Vagina (tissue), 2 donors: Measurements from ENCODE around the gene GLIPR1. TPM values are rescaled to one million over a fixed set of nuclear protein-coding genes. Genes with fewer than 3 reads are reported as not detected.

Experiments
- DNase-seq, 2 donors: peaks; one replicate each; pipeline ENCODE4 v3.0.0-alpha.2; 2017; ENCODE audit errors: extremely low spot score in 2 of 2
- H3K27ac ChIP-seq: fragments of 200-600 bp; sonication (generic); one replicate; pipeline ENCODE4 v1.5.1; 2019
- H3K27me3 ChIP-seq: fragments of 200-600 bp; sonication (generic); one replicate; pipeline ENCODE4 v1.5.1; 2019
- H3K36me3 ChIP-seq, 2 donors: fragments of 200-600 bp; sonication (generic); one replicate each; pipeline ENCODE4 v1.5.1; 2017 to 2019
- H3K4me1 ChIP-seq: fragments of 200-600 bp; sonication (generic); one replicate; pipeline ENCODE4 v1.5.1; 2019
- H3K4me3 ChIP-seq, 2 donors: fragments of 200-600 bp; sonication (generic); 1 replicate in 1 of 2; 2 replicates in 1 of 2; pipeline ENCODE4 v1.5.1; 2016 to 2019
- H3K9me3 ChIP-seq: fragments of 200-600 bp; sonication (generic); one replicate; pipeline ENCODE4 v1.5.1; 2019
- POLR2A ChIP-seq, 2 donors: fragments of 450-650 bp; IDR thresholded peaks; one replicate each; pipeline ENCODE4 v1.6.1; 2017; ENCODE audit warnings: antibody characterized with exemption in 2 of 2, mild to moderate bottlenecking in 2 of 2, moderate library complexity in 2 of 2
- POLR2AphosphoS5 ChIP-seq, 2 donors: sonication (generic); formaldehyde crosslinking; IDR thresholded peaks; one replicate each; pipeline ENCODE4 v1.9.0; 2017; ENCODE audit warnings: antibody characterized with exemption in 2 of 2, mild to moderate bottlenecking in 2 of 2, low read depth in 1 of 2; ENCODE audit not compliant: insufficient read depth in 1 of 2
- intact Hi-C: fragments of 100-400 bp; cut with DNase I; formaldehyde crosslinking; loops from one replicate; pipeline ENCODE4 v1.15.1; 2023
- total RNA-seq: library from RNA; depleted of rRNA; stranded (reverse); fragments of >200 nt; gene quantifications from one replicate; pipeline ENCODE4 v1.2.3, GENCODE V29; 2016
- TF ChIP-seq, protein P1 (sequence below), 3 experiments: fragments of 450-650 bp in 2 of 3; fragments of 200-600 bp in 1 of 3; sonication (generic) in 1 of 3; IDR thresholded peaks; one replicate each; pipeline ENCODE4 v1.5.1; 2017 to 2019; ENCODE audit warnings: antibody characterized with exemption in 3 of 3, mild to moderate bottlenecking in 2 of 3, moderate library complexity in 2 of 3

GLIPR1 gene
- total RNA-seq, 1 donor from 2014 or later, result 6.6 TPM

GRCh38 chr12:75459755-75460154 is 20.8 kb upstream of the GLIPR1 start:
- no peak overlapping the region for H3K27ac ChIP-seq
- H3K9me3 ChIP-seq, result no peaks in the 10 kb centered on the region
- H3K4me3 ChIP-seq, result no peak overlapping the region
- TF ChIP-seq POLR2AphosphoS5 (IDR thresholded peaks at IDR 0.05; ENCODE audit: insufficient read depth in 1 of 2, low read depth in 1 of 2) (no peak), POLR2A (IDR thresholded peaks at IDR 0.05) (no peak)
- TF ChIP-seq, protein P1, sequence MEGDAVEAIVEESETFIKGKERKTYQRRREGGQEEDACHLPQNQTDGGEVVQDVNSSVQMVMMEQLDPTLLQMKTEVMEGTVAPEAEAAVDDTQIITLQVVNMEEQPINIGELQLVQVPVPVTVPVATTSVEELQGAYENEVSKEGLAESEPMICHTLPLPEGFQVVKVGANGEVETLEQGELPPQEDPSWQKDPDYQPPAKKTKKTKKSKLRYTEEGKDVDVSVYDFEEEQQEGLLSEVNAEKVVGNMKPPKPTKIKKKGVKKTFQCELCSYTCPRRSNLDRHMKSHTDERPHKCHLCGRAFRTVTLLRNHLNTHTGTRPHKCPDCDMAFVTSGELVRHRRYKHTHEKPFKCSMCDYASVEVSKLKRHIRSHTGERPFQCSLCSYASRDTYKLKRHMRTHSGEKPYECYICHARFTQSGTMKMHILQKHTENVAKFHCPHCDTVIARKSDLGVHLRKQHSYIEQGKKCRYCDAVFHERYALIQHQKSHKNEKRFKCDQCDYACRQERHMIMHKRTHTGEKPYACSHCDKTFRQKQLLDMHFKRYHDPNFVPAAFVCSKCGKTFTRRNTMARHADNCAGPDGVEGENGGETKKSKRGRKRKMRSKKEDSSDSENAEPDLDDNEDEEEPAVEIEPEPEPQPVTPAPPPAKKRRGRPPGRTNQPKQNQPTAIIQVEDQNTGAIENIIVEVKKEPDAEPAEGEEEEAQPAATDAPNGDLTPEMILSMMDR (IDR thresholded peaks at IDR 0.05), result no peak
- no peak for DNase-seq
- intact Hi-C loops, result no loop called here
- H3K36me3 ChIP-seq, result no peaks in the 10 kb centered on the region
- H3K27me3 ChIP-seq, result no peaks in the 10 kb centered on the region
- no peaks in the 10 kb centered on the region for H3K4me1 ChIP-seq

GRCh38 chr12:75460204-75460603 is 20.4 kb upstream of the GLIPR1 start:
- Histone ChIP-seq H3K27ac (no peak overlapping the region), H3K9me3 (no peaks in the 10 kb centered on the region), H3K27me3 (no peaks in the 10 kb centered on the region), H3K4me3 (no peak overlapping the region), H3K36me3 (no peaks in the 10 kb centered on the region), H3K4me1 (no peaks in the 10 kb centered on the region)
- DNase-seq, result no peak
- TF ChIP-seq POLR2AphosphoS5 (IDR thresholded peaks at IDR 0.05; ENCODE audit: insufficient read depth in 1 of 2, low read depth in 1 of 2), result no peak
- TF ChIP-seq, protein P1 (IDR thresholded peaks at IDR 0.05), result no peak
- no peak for TF ChIP-seq POLR2A (IDR thresholded peaks at IDR 0.05)
- intact Hi-C loops, result no loop called here

GRCh38 chr12:75471902-75472890 is 8.4 kb upstream of the GLIPR1 start:
- no peak for DNase-seq
- Histone ChIP-seq H3K36me3 (no peaks in the 10 kb centered on the region), H3K27me3 (no peaks in the 10 kb centered on the region), H3K27ac (no peak overlapping the region), H3K4me3 (no peak overlapping the region), H3K9me3 (no peaks in the 10 kb centered on the region), H3K4me1 (no peaks in the 10 kb centered on the region)
- TF ChIP-seq POLR2A (IDR thresholded peaks at IDR 0.05) (no peak), POLR2AphosphoS5 (IDR thresholded peaks at IDR 0.05; ENCODE audit: insufficient read depth in 1 of 2, low read depth in 1 of 2) (no peak)
- TF ChIP-seq, protein P1 (IDR thresholded peaks at IDR 0.05), result no peak
- intact Hi-C loops, result no loop called here

DNA sequence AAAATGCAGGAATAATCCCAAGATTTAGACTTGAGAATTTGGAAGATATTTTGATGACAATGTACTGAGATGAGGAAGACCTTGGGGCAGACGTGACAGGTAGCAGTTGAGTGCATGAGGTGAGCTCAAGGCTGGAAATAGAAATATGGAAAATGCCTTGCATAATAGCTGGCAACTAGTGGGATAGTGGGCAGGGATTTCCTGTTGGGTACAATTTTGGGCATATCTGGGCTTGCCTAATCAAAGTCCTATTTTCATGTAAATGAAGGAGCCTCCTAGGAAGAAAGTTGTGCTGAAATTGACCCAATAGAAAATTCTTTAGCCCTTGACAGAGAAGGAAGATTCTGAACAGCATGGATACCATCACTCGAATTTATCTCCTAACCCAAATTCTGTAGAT is 6.4 kb upstream of the GLIPR1 start:
- intact Hi-C loops, result no loop called here
- TF ChIP-seq POLR2AphosphoS5 (IDR thresholded peaks at IDR 0.05; ENCODE audit: insufficient read depth in 1 of 2, low read depth in 1 of 2) (no peak), POLR2A (IDR thresholded peaks at IDR 0.05) (no peak)
- TF ChIP-seq, protein P1 (IDR thresholded peaks at IDR 0.05), result no peak
- no peak overlapping the region for H3K27ac ChIP-seq
- no peaks in the 10 kb centered on the region for H3K36me3 ChIP-seq
- no peaks in the 10 kb centered on the region for H3K9me3 ChIP-seq
- no peak overlapping the region for H3K4me3 ChIP-seq
- DNase-seq, result no peak
- no peaks in the 10 kb centered on the region for H3K4me1 ChIP-seq
- H3K27me3 ChIP-seq, result no peaks in the 10 kb centered on the region

- no peaks in the 10 kb centered on the region for H3K27me3 ChIP-seq
- TF ChIP-seq POLR2A (IDR thresholded peaks at IDR 0.05) (no peak), POLR2AphosphoS5 (IDR thresholded peaks at IDR 0.05; ENCODE audit: insufficient read depth in 1 of 2, low read depth in 1 of 2) (no peak)
- TF ChIP-seq, protein P1 (IDR thresholded peaks at IDR 0.05), result no peak
- peaks cover 5% of the 10 kb centered on the region for H3K4me1 ChIP-seq
- no peaks in the 10 kb centered on the region for H3K36me3 ChIP-seq
- intact Hi-C loops, result no loop called here
- H3K27ac ChIP-seq, result no peak overlapping the region
- no peak overlapping the region for H3K4me3 ChIP-seq
- DNase-seq, result no peak
- H3K9me3 ChIP-seq, result no peaks in the 10 kb centered on the region
These were observed 4.5 kb upstream of the GLIPR1 start for GRCh38 chr12:75476071-75476470.
